ENCODE measurements around the gene XYLT2. TPM values are rescaled to one million over a fixed set of nuclear protein-coding genes. Genes with fewer than 3 reads are reported as not detected.

The XYLT2 gene
- total and polyA plus RNA-seq, 10 donors, result 10.0 to 27.3 (median 19.6) TPM

- DNase-seq, result no peak
- H3K4me3 ChIP-seq, result no peak overlapping the region
- intact Hi-C loops (cut with DNase I; ENCODE audit: low total_unique reads), result no loop called here
- H3K27ac ChIP-seq, result no peak overlapping the region
- TF ChIP-seq POLR2A (IDR thresholded peaks at IDR 0.05), result no peak
- 85 to 100% (median 93%) methylated on average over 1 of the region's 1 CpG for WGBS, 5 donors
- H3K9me3 ChIP-seq, result no peaks in the 10 kb centered on the region
- no peaks in the 10 kb centered on the region for H3K27me3 ChIP-seq (replicated peaks in 1 of 7)
- peaks cover 9 to 35% (median 23%) of the 10 kb centered on the region in 6 donors for H3K4me1 ChIP-seq
- H3K36me3 ChIP-seq, result peaks cover 10 to 74% (median 55%) of the 10 kb centered on the region in 6 donors
Measured at GRCh38 chr17:50367401-50367800, 21.5 kb downstream of the XYLT2 start.

- DNase-seq, result peak; percentile 36
- no peak for TF ChIP-seq POLR2A (IDR thresholded peaks at IDR 0.05)
- no peak for TF ChIP-seq CTCF (IDR thresholded peaks at IDR 0.05 in 8 of 11, conservative IDR thresholded peaks at IDR 0.05 in 3 of 11)
- no peak for TF ChIP-seq POLR2AphosphoS5 (IDR thresholded peaks at IDR 0.05)
- Histone ChIP-seq H3K4me1 (peaks cover 8 to 43% (median 28%) of the 10 kb centered on the region in 6 donors), H3K36me3 (peaks cover 10 to 63% (median 55%) of the 10 kb centered on the region in 6 donors), H3K9me3 (no peaks in the 10 kb centered on the region), H3K27me3 (replicated peaks in 1 of 7) (no peaks in the 10 kb centered on the region), H3K27ac (no peak overlapping the region), H3K4me3 (no peak overlapping the region)
- intact Hi-C loops (cut with DNase I; ENCODE audit: low total_unique reads), result loop anchor here (10.0 kb wide), 1 partner anchor 105 kb away; the partner anchor contains the start of gene RSAD1
- 93 to 98% (median 95%) methylated on average over 5 of the region's 5 CpGs for WGBS, 5 donors
Measured at GRCh38 chr17:50370052-50370451, 24.1 kb downstream of the XYLT2 start.

GRCh38 chr17:50371526-50371925, 25.6 kb downstream of the XYLT2 start:
- Histone ChIP-seq H3K36me3 (peaks cover 10 to 52% (median 42%) of the 10 kb centered on the region in 6 donors), H3K27ac (no peak overlapping the region), H3K4me1 (peaks cover 8 to 43% (median 28%) of the 10 kb centered on the region in 6 donors), H3K27me3 (replicated peaks in 1 of 7) (no peaks in the 10 kb centered on the region), H3K9me3 (no peaks in the 10 kb centered on the region), H3K4me3 (peak overlapping the region in 2 of 8 donors; percentile 69 to 87)
- DNase-seq, result no peak
- intact Hi-C loops (cut with DNase I; ENCODE audit: low total_unique reads), result loop anchor here (10.0 kb wide), 1 partner anchor 103 kb away; the partner anchor contains the start of gene RSAD1
- WGBS, 5 donors, result 95 to 98% (median 98%) methylated on average over 2 of the region's 2 CpGs
- no peak for TF ChIP-seq POLR2A (IDR thresholded peaks at IDR 0.05)
- no peak for TF ChIP-seq POLR2AphosphoS5 (IDR thresholded peaks at IDR 0.05)
- no peak for TF ChIP-seq CTCF (IDR thresholded peaks at IDR 0.05 in 8 of 11, conservative IDR thresholded peaks at IDR 0.05 in 3 of 11)

GRCh38 chr17:50372222-50372757, 26.4 kb downstream of the XYLT2 start:
- H3K9me3 ChIP-seq, result no peaks in the 10 kb centered on the region
- peak overlapping the region; percentile 52 to 87 (median 75) for H3K4me3 ChIP-seq
- DNase-seq, result peak; percentile 49
- peak overlapping the region; percentile 86 to 99 (median 96) for H3K27ac ChIP-seq
- intact Hi-C loops (cut with DNase I; ENCODE audit: low total_unique reads), result loop anchor here (10.0 kb wide), 1 partner anchor 103 kb away; the partner anchor contains the start of gene RSAD1
- no peaks in the 10 kb centered on the region for H3K27me3 ChIP-seq (replicated peaks in 1 of 7)
- peaks cover 5 to 45% (median 35%) of the 10 kb centered on the region in 6 donors for H3K36me3 ChIP-seq
- TF ChIP-seq POLR2A (IDR thresholded peaks at IDR 0.05) (no peak), CTCF (IDR thresholded peaks at IDR 0.05 in 8 of 11, conservative IDR thresholded peaks at IDR 0.05 in 3 of 11) (no peak), POLR2AphosphoS5 (IDR thresholded peaks at IDR 0.05) (no peak)
- WGBS, 5 donors, result 23 to 30% (median 24%) methylated on average over 14 of the region's 14 CpGs
- peaks cover 8 to 43% (median 28%) of the 10 kb centered on the region in 6 donors for H3K4me1 ChIP-seq

Data from spleen (tissue), 11 donors.